Nephron progenitor cell (in vitro differentiated cells): ENCODE measurements around the gene ALKBH2.

ENCODE experiments used
- DNase-seq: peaks from one replicate; pipeline ENCODE4 v3.0.0; 2021
- H3K27ac Mint-ChIP-seq: 2 replicates; pipeline ENCODE4 v1.8.0; 2021; ENCODE audit warnings: mild to moderate bottlenecking, moderate library complexity, mixed read lengths
- H3K27me3 Mint-ChIP-seq: 2 replicates; pipeline ENCODE4 v1.8.0; 2021; ENCODE audit warnings: mild to moderate bottlenecking, low read depth, mixed read lengths; ENCODE audit not compliant: poor library complexity
- H3K36me3 Mint-ChIP-seq: 2 replicates; pipeline ENCODE4 v1.8.0; 2021; ENCODE audit warnings: low read depth, mixed read lengths
- H3K4me1 Mint-ChIP-seq: 2 replicates; pipeline ENCODE4 v1.8.0; 2021; ENCODE audit warnings: mixed read lengths
- H3K4me3 Mint-ChIP-seq: 2 replicates; pipeline ENCODE4 v1.8.0; 2021; ENCODE audit warnings: mild to moderate bottlenecking, moderate library complexity, mixed read lengths
- H3K9me3 Mint-ChIP-seq: 2 replicates; pipeline ENCODE4 v1.8.0; 2021; ENCODE audit warnings: mild to moderate bottlenecking, moderate library complexity, mixed read lengths
- TF ChIP-seq, protein P1 (sequence below): fragments of 200-600 bp; sonication (generic); IDR thresholded peaks from 2 replicates; pipeline ENCODE4 v1.5.0; 2021; ENCODE audit warnings: antibody characterized with exemption

Gene ALKBH2

GRCh38 chr12:109115758-109116610, 22.7 kb upstream of the ALKBH2 start, which contains the start of gene ACACB:
Gene ACACB, plus strand, starts transcription at chr12:109116587. Its CDS starts 22,819 bp downstream, at chr12:109139406.
- TF ChIP-seq, protein P1, sequence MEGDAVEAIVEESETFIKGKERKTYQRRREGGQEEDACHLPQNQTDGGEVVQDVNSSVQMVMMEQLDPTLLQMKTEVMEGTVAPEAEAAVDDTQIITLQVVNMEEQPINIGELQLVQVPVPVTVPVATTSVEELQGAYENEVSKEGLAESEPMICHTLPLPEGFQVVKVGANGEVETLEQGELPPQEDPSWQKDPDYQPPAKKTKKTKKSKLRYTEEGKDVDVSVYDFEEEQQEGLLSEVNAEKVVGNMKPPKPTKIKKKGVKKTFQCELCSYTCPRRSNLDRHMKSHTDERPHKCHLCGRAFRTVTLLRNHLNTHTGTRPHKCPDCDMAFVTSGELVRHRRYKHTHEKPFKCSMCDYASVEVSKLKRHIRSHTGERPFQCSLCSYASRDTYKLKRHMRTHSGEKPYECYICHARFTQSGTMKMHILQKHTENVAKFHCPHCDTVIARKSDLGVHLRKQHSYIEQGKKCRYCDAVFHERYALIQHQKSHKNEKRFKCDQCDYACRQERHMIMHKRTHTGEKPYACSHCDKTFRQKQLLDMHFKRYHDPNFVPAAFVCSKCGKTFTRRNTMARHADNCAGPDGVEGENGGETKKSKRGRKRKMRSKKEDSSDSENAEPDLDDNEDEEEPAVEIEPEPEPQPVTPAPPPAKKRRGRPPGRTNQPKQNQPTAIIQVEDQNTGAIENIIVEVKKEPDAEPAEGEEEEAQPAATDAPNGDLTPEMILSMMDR = no peak
- Mint-ChIP-seq H3K27ac (peak within 1 kb of the TSS; percentile 64), H3K36me3 (no peaks in the 10 kb centered on the region), H3K27me3 (peaks cover 3% of the 10 kb centered on the region), H3K4me1 (peaks cover 56% of the 10 kb centered on the region), H3K9me3 (no peaks in the 10 kb centered on the region), H3K4me3 (peak within 1 kb of the TSS; percentile 34)
- DNase-seq = no peak

GRCh38 chr12:109115404-109115757, 22.1 kb upstream of the ALKBH2 start:
- Mint-ChIP-seq H3K9me3 (no peaks in the 10 kb centered on the region), H3K4me1 (peaks cover 62% of the 10 kb centered on the region), H3K4me3 (no peak overlapping the region), H3K27ac (no peak overlapping the region), H3K36me3 (no peaks in the 10 kb centered on the region), H3K27me3 (peaks cover 3% of the 10 kb centered on the region)
- no peak for DNase-seq
- TF ChIP-seq, protein P1 = no peak

GRCh38 chr12:109114644-109115043, 21.4 kb upstream of the ALKBH2 start:
- H3K9me3 Mint-ChIP-seq = no peaks in the 10 kb centered on the region
- H3K36me3 Mint-ChIP-seq = peaks cover 3% of the 10 kb centered on the region
- peaks cover 68% of the 10 kb centered on the region for H3K4me1 Mint-ChIP-seq
- no peak for DNase-seq
- no peaks in the 10 kb centered on the region for H3K27me3 Mint-ChIP-seq
- no peak overlapping the region for H3K27ac Mint-ChIP-seq
- TF ChIP-seq, protein P1 = no peak
- H3K4me3 Mint-ChIP-seq = peak overlapping the region; percentile 28

DNA sequence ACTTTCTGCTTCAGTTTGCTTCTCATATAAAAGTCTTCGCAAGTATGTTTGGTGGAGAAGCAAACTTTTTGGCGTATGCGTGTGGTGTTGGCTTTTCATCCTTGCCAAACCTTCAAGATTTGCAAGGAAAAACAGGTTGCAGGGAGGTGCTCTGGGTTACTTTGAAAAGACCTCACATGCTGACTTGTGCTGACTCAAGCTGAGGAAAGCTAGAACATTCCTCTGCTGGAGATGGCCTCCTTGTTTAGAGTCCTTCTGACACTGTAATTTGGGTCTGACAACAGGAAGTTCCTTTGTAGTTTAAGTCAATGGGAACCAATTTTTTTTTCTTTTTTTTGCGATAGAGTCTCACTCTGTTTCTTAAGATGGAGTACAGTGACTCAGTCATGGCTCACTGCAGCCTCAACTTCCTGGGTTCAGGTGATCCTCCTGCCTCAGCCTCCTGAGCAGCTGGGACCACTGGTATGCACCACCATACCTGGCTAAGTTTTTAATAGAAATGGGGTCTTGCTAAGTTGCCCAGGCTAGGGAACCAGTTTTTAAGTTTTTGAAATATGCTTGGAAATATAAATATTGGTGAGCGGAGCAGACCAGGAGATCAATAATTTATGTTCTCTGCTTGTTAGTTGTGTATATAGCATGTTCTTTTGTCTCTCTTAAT, 20.5 kb upstream of the ALKBH2 start:
- Mint-ChIP-seq H3K27me3 (no peaks in the 10 kb centered on the region), H3K4me3 (no peak overlapping the region), H3K36me3 (peaks cover 10% of the 10 kb centered on the region), H3K9me3 (no peaks in the 10 kb centered on the region), H3K27ac (no peak overlapping the region), H3K4me1 (peaks cover 68% of the 10 kb centered on the region)
- no peak for DNase-seq
- TF ChIP-seq, protein P1 = no peak

DNA sequence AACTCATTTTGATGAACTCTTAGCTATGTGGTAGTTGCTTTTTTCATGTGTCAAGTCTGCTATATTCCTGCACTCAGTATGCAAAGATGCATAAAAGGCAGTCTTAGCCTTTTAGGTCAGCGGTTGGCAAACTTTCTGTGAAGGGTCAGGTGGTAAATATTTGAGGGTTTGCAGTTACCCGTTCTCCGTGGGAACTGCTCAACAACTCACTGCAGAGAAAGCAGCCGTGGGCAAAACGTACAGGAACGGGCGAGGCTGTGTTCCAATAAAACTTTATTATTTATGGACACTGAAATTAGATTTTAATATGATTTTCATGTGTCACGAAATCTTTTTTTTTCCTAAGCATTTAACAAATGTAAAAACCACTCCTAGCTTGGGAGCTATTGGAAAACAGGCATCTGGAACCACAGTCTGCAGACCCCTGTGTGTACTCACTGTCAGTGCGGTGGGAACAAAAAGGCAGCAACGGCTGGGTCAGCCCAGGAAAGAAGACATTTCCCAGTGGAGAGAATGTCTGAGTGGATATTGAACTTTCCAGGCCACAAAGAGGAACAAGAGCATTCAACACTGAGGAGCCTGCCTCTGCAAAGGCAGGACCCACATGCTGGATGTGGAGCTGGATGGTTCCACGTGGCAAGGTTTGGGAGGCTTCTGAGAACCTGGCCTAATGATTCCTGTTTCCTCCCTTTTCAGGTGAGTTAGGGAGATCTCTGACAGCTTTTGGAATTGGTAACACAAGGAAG, 19.6 kb upstream of the ALKBH2 start:
- Mint-ChIP-seq H3K9me3 (no peaks in the 10 kb centered on the region), H3K36me3 (peaks cover 18% of the 10 kb centered on the region), H3K4me1 (peaks cover 68% of the 10 kb centered on the region), H3K27me3 (no peaks in the 10 kb centered on the region), H3K27ac (no peak overlapping the region), H3K4me3 (no peak overlapping the region)
- DNase-seq = no peak
- TF ChIP-seq, protein P1 = no peak
